Stimulated activated CD4-positive, alpha-beta T cell treated with anti-CD3 and anti-CD28 coated beads, Interleukin-15, amount 100 ng/mL, for 48 hours (primary cell): ENCODE data around the gene TMEM119.

Experiments
- DNase-seq, 2 donors: peaks; one replicate each; pipeline ENCODE4 v3.0.0-alpha.2; 2020; ENCODE audit warnings: low read depth in 2 of 2

Gene TMEM119

GRCh38 chr12:108597559-108598471 lies at the start of gene TMEM119:
Gene TMEM119 (minus strand): TSS chr12:108598084. CDS start chr12:108592383, 5,701 bp downstream.
- DNase-seq = no peak

- no peak for DNase-seq
Observed at GRCh38 chr12:108646600-108647579, 49.0 kb upstream of the TMEM119 start.

- DNase-seq = no peak
Observed at GRCh38 chr12:108645686-108646599, 48.1 kb upstream of the TMEM119 start.

- DNase-seq = no peak
Observed at GRCh38 chr12:108644811-108645120, 46.9 kb upstream of the TMEM119 start.

GRCh38 chr12:108643941-108644810 lies 46.3 kb upstream of the TMEM119 start:
- DNase-seq = no peak

- DNase-seq = no peak
Observed at GRCh38 chr12:108642899-108643654, 45.2 kb upstream of the TMEM119 start.

- DNase-seq = no peak
Observed at GRCh38 chr12:108642269-108642870, 44.5 kb upstream of the TMEM119 start.

GRCh38 chr12:108641446-108642268 lies 43.8 kb upstream of the TMEM119 start:
- no peak for DNase-seq

GRCh38 chr12:108640802-108641445 lies 43.0 kb upstream of the TMEM119 start:
- no peak for DNase-seq

GRCh38 chr12:108638997-108639822 lies 41.3 kb upstream of the TMEM119 start:
- DNase-seq = no peak

- DNase-seq = no peak
Observed at GRCh38 chr12:108638141-108638827, 40.4 kb upstream of the TMEM119 start.

- no peak for DNase-seq
Observed at GRCh38 chr12:108637222-108637971, 39.5 kb upstream of the TMEM119 start.

GRCh38 chr12:108635997-108636808 lies 38.3 kb upstream of the TMEM119 start:
- no peak for DNase-seq

- DNase-seq = no peak
Observed at GRCh38 chr12:108635201-108635996, 37.5 kb upstream of the TMEM119 start.
